ENCODE data around the gene ERG.

Gene ERG

DNA sequence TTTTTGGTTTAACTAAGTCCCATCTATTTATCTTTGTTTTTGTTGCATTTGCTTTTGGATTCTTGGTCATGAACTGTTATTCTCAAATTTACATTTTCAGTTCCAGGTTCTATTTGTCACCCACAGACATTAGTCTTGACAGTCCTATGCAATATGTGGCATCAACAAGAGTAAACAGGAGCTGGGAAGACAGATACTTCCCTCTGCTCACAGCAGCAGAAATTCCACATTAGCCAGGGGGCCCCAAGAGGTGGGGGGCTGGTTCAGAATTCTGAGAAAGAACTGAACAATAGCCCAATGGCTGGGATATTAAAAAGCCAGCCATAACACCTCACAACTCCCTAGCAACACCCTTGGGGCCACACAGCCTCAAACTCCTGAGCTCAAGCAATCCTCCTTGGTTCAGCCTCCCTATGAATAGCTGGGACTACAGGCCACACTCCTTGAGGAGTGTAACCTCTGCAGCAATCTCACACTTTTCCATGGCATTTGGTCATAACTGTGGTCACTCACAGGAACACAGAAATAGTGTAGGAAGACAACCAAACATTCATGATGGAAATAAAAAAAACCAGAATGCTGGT, 67.8 kb downstream of the ERG start:
- DNase-seq = no peak

DNA sequence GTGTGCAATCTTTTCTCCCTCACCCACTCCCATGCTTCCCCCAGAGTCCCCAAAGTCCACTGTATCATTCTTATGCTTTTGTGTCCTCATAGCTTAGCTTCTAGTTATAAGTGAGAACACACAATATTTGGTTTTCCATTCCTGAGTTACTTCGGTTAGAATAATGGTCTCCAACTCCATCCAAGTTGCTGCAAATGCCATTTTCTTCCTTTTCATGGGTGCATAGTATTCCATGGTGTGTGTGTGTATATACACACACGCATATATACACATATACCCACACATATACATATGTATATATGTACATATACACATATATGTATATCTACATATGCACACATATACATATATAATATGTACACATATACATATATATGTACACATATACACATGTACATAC, 69.3 kb downstream of the ERG start:
- no peak for DNase-seq

DNA sequence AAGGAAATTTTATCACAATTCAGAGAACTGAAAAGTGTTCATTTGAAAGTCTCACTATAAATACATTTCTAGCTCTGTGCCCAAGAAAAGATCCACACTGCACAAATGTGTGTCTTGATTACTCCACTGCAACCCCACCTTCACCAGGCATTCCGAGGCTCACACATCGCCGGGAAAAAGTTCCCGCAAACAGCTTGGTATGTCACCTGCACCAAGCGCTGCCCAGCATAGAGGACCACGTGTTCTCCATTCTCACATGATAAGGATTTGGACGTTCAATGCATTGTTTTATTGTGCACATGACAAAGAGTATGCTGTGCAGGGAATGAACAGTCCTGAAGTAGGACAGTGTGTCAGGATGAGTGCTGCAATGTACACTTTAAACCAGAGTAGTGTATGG, 70.1 kb downstream of the ERG start:
- DNase-seq = no peak

- DNase-seq = no peak
Observed at GRCh38 chr21:38424305-38425019, 73.8 kb downstream of the ERG start.

DNA sequence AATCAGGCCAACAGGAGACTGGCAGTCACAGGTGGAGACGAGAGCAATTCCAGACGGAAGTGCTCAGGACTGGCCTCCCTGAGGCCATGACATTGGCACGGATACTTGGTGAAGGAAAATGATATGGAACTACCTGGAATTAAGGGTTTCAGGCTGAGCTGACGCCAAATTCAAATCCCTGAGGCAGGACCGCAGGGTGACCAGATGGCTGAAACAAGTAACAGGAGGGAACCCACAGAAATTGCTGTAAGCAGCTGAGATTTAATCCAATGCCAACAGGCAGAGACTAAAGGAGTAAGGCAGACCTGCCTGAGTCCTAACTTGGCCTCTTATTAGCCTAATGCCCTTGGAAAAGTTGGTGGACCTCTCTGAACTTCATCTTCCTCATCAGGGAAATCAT, 76.2 kb downstream of the ERG start:
- DNase-seq = no peak

DNA sequence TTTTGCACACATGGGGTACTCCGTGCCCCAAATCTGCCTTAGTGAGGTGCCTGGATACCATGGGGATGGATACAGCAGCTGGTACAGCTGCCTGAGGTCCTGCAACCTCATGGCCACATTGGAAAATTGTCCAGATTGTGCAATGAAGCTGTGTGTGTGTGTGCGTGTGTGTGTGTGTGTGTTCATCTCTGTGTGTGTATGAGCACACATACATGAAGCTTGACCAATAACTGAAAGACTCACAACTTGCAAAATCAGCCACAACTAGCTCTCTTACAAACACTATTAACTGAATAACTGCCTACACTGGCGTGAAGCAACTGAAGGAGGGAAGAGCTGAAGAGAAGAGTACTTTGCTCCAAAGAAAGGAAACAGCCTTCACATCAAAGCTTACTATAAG, 78.1 kb downstream of the ERG start:
- DNase-seq = no peak

GRCh38 chr21:38417726-38418125, 80.6 kb downstream of the ERG start:
- no peak for DNase-seq

DNA sequence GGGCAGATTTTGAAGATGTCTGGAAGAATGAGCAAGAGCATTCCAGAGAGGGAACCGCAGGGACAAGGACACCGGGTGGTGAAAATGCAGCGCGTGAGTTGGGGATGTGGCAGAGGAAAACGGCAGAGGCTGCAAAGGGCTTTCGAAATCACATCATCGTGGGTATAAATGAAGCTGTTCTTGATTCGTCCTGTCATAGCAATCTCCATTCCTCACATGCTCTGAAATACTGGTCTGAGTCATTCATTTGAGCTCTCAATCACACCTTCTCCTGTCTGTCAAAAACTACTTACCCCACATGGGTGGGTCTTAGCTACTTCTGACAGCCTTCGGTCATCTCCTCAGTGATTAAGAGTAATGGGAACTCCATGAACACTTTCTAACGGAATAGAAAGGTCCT, 81.5 kb downstream of the ERG start:
- DNase-seq = no peak

DNA sequence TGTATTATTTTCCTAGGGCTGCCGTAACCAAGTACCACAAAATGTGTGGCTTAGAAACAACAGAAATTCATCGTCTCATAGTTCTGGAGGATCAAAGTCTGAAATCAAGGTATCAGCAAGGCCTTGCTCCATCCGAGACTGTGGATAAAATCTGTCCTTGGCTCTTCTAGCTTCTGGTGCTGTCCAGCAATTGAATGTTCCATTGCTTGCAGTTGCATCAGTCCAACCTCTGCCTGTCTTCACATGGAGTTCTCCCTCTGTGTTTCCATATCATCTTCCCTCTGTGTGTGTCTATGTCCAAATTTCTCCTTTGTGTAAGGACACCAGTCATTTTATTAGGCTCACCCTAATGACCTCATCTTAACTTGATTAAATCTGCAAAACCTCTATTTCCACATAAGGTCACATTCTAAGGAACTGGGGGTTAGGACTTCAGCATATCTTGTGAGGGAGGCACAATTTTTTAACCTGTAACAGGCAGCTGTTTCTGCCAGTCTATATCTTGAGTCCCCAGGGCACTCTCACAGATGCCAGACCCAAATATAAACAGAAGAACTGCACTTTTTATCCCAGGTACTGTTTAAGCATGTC, 84.2 kb downstream of the ERG start:
- DNase-seq = no peak

GRCh38 chr21:38410466-38410865, 87.8 kb downstream of the ERG start:
- DNase-seq = no peak

DNA sequence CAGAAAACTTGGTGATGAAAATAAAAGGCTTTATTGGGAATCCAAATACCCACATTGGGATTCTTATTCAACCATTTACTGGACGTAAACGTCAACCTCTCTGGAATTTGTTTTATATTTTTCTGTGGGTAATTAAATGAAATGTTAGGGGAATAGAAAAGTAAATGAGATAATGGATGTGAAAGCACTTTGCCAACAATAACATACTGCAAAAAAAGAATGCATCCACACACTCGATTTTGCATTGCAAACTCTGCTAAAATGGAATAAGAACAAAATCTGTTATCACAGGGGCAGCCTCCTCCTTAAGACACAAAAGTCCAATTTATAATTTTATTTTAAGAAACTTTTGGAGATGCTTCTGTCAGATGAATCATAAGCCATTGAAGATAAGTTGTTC, 88.4 kb downstream of the ERG start:
- no peak for DNase-seq

- no peak for DNase-seq
Observed at GRCh38 chr21:38404177-38404576, 94.1 kb downstream of the ERG start.

DNA sequence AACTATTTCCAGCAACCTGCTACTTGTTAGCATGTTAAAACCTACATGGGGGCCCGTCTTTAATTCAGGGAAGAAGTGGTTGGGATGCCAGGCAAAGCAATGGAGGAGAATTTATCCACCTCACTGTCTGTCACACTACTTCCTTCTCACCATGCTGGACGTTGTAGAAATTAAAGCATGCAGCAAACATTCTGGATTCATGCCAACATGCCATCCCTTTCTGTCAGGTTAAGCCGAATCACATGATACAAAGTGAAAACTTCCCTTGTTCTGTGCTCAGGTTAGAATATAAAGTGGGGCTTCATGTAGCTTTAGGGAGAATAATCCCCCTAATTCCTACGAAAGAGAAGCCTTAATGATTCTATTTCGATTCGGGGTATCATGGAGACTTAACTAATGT, 95.5 kb downstream of the ERG start:
- DNase-seq = no peak

- no peak for DNase-seq
Observed at GRCh38 chr21:38402291-38402690, 96.0 kb downstream of the ERG start.

DNA sequence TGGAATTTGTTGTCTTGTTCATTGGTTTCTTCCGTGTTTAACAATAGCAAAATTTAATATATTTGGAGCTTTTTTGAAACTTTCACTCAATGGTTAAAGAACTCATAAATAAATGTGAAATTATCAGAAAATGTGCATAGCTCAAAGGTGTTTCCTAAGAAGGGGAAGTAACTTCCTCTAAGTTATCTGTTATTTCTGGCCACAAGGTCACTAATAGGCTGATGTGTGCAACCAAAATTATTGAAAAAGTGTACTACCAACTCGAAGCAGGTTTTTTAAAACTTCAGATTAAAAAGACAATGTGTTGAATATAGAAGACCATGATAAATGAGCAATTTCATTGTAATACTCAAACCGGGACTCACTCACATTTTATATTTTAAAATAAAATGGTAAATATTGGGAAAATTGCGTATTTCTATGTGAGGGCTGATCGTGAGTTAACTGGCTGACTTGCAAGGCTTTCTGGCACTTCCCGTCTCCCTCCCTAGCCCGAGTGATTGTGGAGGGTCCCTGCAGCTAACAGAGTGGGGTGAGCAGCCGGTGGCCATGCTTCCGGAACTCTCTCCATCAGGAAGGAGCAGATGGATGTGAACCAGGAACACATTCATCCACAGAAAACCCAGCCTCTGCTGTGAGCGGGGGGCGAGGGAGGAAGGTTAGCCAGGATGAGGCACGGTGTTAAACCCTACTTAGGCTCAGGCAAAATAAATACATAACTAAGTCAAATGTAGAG, 96.9 kb downstream of the ERG start:
- no peak for DNase-seq

GRCh38 chr21:38400195-38400919, 97.9 kb downstream of the ERG start:
- DNase-seq = no peak

DNA sequence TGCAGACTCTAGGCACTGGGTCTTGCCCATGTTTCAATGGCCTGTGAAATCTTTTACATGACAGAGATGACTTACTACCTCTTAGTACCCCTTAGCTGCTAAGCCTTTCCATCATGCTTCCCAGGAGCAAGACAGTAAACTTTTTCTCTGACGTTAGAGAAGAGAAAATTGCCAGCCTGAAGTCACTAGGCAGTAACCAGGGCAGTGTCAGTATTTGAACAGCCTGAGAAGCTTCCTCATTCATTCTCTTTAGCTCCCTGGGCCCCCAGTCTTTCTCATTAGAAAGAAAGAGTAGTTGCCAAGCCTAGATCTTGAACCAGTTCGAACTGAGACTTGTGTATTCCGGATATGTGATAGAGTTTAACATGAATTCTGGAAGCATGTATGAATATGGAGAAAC, 99.2 kb downstream of the ERG start:
- no peak for DNase-seq

DNA sequence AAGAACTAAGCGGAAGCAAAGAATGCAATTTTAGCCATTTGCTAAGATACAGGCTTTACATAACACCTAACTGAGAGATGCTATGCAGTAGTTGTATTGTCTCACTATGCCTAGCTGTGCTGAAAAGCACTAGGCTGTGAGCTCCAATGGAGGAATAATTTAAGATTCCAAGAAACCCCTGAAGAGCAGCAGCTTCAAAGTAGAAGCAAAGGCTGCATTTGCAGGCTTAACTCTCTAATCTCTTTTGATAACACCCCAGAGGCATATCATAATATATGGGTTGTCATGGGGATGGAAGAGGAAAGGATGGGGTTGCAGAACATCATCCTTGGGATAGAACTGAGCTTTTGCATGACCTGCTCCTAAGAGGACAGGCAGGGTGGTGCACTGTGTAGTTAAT, 102.0 kb downstream of the ERG start:
- no peak for DNase-seq

DNA sequence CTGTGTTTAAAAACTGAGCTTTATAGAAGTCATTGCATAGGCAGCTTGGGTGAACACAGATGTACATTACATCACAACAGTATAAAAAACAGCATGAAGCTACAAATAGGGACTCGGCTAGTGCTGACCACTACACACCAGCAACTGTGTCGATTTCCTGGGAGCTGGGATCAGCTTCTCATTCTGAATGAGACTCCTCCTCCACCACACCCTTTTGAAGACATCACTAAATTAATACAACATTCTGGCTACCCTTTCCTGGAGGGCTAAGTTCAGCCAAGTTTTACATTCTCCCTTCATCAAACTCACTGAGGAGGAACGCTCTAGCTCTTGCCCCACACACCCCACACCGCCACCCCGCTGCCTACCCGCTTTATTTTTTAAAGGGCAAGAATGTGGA, 102.7 kb downstream of the ERG start:
- DNase-seq = no peak

GRCh38 chr21:38392661-38393060, 105.6 kb downstream of the ERG start:
- no peak for DNase-seq

DNA sequence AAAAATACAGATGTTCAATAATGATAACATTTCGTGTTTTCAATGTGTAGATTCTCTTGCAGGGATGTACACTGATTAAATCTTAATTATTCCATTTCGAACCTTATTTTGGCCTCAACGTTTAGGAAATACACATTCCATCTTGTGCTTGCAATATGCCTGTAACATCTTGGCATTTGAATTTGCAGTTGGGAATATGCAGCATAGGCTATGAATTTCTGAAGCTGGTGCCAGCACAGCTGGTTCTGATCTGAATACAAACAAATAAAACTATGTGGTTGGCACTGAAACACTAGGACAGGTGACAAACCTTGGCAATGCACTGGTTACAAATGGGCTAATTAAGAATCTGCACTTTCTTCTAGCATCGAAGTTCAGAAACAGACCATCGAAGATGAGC, 108.4 kb downstream of the ERG start:
- no peak for DNase-seq

DNA sequence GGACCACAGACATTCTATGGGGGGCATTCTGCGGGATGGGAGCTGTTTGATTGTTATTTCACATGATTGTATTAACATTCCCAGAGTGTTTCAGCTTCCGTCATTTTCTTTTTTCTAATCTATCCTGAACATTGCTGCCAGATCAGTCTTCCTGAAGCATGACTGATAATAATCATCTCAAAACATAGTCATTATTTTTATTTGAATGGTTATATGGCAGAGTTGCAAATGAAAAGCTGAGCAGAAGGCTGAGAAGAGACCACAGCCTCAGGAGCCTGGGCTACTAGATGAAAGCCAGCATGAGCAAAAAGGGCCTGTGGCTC, 109.0 kb downstream of the ERG start:
- no peak for DNase-seq

GRCh38 chr21:38388647-38389353, 109.5 kb downstream of the ERG start:
- DNase-seq = no peak
